ENCODE measurements around the gene HLA-DQA1.
"Not testable (repeated sequence)": the region's sequence is repeated elsewhere in the genome, so short reads cannot be mapped to it uniquely, and the experiment has no call there.

The HLA-DQA1 gene

DNA sequence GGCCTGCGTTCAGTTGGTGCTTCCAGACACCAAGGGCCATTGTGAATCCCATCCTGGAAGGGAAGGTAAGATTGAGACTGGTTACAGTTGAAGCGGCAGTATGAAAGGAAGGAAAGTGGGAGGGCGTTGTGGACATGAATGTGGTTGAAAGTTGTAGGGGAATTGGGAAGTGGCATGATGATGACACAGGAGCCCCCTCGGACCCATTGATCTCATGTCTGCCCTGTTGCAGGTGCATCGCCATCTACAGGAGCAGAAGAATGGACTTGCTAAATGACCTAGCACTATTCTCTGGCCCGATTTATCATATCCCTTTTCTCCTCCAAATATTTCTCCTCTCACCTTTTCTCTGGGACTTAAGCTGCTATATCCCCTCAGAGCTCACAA, 5.5 kb downstream of the HLA-DQA1 start:
- no peak overlapping the region for H3K4me3 ChIP-seq (ENCODE audit: low read length)
- no peak for DNase-seq (ENCODE audit: low read depth)
- TF ChIP-seq, protein P1, sequence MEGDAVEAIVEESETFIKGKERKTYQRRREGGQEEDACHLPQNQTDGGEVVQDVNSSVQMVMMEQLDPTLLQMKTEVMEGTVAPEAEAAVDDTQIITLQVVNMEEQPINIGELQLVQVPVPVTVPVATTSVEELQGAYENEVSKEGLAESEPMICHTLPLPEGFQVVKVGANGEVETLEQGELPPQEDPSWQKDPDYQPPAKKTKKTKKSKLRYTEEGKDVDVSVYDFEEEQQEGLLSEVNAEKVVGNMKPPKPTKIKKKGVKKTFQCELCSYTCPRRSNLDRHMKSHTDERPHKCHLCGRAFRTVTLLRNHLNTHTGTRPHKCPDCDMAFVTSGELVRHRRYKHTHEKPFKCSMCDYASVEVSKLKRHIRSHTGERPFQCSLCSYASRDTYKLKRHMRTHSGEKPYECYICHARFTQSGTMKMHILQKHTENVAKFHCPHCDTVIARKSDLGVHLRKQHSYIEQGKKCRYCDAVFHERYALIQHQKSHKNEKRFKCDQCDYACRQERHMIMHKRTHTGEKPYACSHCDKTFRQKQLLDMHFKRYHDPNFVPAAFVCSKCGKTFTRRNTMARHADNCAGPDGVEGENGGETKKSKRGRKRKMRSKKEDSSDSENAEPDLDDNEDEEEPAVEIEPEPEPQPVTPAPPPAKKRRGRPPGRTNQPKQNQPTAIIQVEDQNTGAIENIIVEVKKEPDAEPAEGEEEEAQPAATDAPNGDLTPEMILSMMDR (IDR thresholded peaks at IDR 0.05; ENCODE audit: insufficient read depth, low read depth, low read length, missing control alignments): no peak

DNA sequence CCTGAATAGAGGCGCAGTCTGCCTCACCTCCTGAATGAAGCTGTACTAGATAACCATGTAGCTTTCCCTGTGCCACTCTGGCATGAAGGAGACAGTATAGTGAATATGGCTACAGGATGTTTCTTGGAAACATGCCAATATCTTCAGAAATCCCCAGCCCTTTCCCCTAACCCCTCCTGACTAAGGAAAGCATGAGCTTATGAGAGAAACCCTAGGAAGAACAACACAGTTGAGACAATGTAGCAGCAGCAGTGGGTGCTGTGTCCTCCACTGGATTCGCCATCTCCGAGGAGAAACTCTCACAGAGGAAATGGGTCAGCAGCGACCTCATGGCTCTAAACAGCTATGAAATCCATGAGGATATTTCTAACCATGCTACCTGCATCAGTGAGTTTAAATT, 6.7 kb downstream of the HLA-DQA1 start:
- no peak overlapping the region for H3K4me3 ChIP-seq (ENCODE audit: low read length)
- TF ChIP-seq, protein P1 (IDR thresholded peaks at IDR 0.05; ENCODE audit: insufficient read depth, low read depth, low read length, missing control alignments): no peak
- no peak for DNase-seq (ENCODE audit: low read depth)

DNA sequence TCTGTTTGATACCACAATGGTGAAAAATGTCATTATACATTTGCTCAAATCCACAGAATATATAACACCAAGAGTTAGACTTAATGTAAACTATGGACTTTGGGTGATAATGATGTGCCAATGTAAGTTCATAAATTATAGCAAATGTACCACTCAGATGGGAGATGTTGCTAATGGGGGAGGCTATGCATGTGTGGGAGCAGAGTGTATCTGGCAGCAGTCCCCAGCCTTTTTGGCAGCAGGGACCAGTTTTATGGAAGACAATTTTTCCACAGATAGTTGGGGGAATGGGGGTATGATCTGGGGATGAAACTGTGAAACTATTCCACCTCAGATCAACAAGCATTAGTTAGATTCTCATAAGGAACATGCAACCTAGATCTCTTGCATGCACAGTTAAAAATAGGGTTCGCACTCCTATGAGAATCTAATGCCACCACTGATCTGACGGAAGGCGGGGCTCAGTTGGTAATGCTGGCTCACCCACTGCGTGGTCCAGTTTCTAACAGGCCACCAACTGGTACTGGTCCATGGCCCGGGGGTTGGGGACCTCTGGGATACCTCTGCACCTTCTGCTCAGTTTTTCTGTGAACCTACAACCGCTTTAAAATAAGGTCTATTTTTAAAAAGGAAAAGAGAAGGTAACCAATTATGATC, 8.0 kb downstream of the HLA-DQA1 start:
- no peak overlapping the region for H3K4me3 ChIP-seq (ENCODE audit: low read length)
- no peak for DNase-seq (ENCODE audit: low read depth)
- TF ChIP-seq, protein P1 (IDR thresholded peaks at IDR 0.05; ENCODE audit: insufficient read depth, low read depth, low read length, missing control alignments): no peak

DNA sequence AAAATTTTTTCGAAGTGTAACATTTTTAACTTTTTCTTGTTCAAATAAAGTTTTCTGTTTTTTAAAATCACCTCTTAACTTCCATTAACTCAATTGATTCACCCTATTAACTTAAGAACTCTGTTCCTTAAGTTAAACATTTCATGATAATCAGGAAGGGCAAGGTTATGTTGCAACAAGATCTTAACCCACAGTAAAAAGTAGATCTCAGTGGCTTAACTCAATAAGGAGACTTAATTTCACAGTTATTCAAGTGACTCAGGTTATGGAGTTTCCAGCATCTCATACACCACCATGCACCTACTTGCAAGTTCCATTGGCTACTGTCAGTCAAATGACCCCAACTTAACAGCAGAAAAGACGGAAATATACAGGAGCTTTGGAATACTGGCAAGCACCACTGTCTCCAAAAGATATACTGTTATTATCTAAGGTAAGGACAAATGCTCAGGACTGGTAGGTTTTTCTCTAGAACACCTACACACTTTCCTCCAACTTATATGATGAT, 18.1 kb downstream of the HLA-DQA1 start:
- DNase-seq (ENCODE audit: low read depth): no peak
- H3K4me3 ChIP-seq (ENCODE audit: low read length): no peak overlapping the region
- TF ChIP-seq, protein P1 (IDR thresholded peaks at IDR 0.05; ENCODE audit: insufficient read depth, low read depth, low read length, missing control alignments): no peak

DNA sequence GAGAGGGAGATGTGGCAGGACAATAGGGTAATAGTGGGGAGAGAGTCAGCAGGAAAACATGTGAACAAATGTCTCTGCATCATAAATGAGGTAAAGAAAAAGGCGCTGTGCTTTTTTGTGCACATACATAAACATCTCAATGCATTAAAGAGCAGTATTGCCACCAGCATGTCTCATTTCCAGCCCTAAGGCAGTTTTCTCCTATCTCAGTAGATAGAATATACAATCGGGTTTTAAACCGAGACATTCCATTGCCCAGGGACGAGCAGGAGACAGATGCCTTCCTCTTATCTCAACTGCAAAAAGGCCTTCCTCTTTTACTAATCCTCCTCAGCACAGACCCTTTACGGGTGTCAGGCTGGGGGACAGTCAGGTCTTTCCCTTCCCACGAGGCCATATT, 20.1 kb downstream of the HLA-DQA1 start:
- not testable (repeated sequence) for DNase-seq (ENCODE audit: low read depth); H3K4me3 ChIP-seq (ENCODE audit: low read length)

DNA sequence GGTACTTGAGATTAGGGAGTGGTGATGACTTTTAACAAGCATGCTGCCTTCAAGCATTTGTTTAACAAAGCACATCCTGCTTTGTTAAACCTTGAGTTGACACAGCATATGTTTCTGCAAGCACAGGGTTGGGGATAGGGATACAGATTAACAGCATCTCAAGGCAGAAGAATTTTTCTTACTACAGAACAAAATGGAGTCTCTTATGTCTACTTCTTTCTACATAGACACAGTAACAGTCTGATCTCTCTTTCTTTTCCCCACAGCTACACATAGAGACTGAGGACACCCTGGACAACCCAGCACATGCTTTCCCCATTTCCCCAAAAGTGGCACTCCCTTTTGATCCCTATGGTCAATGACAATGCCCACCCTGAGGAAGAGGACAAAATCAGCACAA, 20.6 kb downstream of the HLA-DQA1 start:
- H3K4me3 ChIP-seq (ENCODE audit: low read length); DNase-seq (ENCODE audit: low read depth): not testable (repeated sequence)

DNA sequence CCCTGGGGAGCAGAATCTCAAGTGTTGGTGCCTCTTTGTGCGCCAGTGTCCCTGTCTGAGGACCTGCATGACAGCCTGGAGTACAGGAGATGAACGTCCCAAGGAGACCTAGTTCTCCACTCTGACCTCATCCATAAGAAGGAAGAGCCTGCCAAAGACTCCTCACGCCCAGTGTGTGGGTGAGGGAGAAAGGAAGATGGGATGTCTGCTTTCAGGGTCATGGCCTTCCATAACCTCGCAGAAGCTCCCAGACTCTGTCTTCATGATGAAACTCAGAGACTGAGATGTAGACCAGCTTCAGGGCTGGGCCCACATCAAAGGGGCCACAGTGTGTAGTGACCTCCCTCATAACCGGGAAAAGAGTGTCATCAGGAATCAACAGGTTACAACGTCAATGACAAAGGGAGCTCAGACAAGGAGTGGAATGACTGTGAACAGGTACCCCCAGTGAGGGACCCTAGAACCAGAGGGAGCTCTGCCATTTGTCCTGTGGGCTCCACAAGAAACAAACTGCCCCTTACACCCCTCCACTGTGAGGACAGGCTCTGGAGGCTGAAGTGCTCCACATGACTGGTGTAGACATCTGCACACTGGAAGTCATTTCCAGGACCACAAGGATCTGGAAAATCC, 21.2 kb downstream of the HLA-DQA1 start:
- H3K4me3 ChIP-seq (ENCODE audit: low read length): no peak overlapping the region
- TF ChIP-seq, protein P1 (IDR thresholded peaks at IDR 0.05; ENCODE audit: insufficient read depth, low read depth, low read length, missing control alignments): no peak
- DNase-seq (ENCODE audit: low read depth): no peak

Measured in epithelial cell of esophagus (primary cell).